Activated naive CD4-positive, alpha-beta T cell treated with anti-CD3 and anti-CD28 coated beads, Interleukin-2, amount 50 U/mL, for 16 hours (primary cell): ENCODE results near the gene CACHD1.
"Not testable (repeated sequence)": the region's sequence is repeated elsewhere in the genome, so short reads cannot be mapped to it uniquely, and the experiment has no call there.

Source experiments
- DNase-seq: peaks from one replicate; pipeline ENCODE4 v3.0.0-alpha.2; 2020

The CACHD1 gene

DNA sequence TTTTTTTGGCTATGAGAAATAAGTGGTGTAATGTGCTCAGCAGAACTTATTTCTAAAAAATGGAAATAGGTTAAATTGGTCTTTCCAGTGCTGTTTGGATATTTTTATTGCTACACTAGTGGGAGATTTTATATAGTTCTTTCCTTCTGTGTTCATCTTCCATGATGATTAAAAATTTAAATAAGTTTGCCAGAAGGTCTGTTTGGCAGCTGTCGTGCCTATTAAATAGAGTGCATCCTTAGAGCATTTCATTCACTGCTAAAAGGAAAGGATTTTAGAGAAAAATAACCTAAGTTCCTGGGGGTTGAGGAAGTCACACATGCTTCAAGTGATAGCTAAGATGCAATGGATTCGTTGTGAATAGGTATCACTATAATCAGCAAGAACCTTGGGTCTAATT is 245.3 kb downstream of the CACHD1 start:
- DNase-seq, result no peak

DNA sequence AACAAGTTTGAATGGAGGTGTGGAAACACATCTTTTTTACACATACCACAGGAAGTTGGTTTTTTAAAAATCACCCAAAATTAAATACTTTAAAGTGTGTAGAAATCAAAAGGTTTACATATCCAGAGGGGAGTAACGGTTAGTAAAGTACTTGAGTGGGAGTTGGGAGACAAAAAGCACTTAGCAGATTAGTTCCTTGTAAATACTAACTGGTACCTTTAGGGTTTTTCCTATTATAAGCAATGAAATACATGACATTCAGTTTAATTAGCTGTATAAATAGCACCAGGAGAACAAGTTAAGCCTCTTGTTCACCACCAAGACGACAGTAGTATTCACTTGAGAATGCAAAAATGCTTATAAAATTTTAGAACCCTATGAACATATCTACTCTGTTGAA is 251.2 kb downstream of the CACHD1 start:
- DNase-seq, result no peak

DNA sequence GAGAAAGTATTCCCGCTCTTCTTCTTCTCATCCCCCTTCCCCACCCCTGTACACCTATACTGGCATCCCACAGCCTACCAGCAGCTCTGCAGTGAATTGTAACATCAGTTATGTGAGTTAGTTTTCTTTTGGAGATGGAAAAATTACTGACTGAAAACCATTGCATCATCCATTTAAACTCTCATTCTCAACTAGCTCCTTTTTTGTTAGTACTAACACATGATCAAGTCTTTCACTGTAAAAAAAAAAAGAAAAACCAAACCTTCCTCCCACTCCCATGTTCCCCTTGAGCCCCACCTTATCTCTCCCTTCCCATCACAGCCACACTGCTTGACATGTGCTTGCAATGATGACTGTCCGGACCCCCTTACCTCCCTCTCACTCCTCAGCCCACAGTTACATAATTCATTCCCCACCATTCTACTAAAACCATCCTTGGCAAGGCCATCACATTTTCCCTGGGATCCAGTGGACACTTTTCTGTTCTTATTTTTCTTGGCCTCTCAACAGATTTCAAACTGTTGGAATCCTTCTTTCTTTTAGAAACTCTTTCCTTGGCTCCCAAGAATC is 251.7 kb downstream of the CACHD1 start:
- DNase-seq, result no peak

DNA sequence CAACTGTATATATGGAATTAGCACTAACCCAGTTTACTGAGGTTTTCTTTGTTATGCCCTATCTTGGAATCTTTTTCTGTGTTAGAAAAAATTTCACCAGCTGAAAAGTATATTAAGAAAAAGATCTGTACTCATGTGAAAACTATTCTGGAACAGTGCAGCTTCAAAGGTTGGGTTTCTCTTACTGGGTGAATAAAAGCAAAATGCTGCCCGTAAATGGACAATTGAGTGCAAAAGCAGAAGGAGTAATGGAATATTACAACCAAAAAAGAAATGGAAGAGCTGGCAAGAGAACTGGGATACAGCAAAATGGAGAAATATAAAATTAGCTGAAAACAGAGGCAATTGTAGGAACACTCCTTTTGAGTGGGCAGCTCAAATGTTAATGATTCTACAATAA is 257.9 kb downstream of the CACHD1 start:
- DNase-seq, result no peak

DNA sequence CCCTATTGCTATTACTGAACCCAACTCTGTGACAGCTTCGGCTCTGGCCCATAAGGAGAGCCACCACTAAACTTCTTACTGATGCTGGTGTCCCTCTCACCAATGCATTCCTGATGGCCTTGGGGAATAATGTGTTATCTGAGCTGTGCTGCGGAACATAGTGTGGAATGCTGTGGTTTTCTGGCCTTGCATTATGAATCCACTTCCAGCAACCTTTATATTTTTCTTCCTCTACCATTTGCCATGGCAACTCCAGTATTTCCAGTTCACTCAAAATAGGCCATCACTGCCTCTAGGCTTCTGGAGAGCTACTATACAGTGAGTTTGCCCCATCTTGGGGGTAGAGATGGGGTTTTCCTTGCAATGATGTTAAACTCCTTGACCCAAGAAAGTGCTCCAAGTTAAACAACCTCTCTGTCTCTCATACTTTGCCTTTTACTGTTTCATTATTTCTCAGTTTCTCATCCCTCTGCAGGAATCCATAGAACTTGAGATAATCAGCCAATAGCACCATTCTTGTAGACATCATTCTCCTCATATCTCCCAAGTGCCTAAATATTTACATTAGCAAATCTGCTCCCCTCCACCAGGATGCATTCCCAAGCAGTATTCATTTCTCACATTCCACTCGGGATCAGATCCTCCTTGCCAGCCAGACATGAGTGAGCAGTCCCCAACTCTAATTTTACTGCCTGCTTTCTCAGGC is 263.8 kb downstream of the CACHD1 start:
- DNase-seq, result no peak

DNA sequence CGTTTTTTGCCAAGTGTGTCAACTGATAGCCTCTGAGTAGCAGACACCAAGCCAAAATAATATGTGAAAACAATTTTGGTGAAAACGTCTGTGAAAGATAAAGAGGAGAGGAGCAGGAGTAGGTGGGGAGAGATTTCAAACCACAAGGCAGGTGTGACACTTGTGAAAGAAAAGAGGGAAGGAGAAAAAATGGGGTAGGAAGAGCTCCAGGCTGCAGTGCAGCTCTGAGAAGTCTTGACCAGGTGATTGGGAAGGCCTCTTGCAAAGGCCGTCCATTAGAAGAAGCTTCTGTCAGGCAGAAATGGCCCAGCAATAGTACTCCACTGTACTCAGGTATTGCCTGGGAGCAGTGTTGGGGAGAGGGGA is 264.3 kb downstream of the CACHD1 start:
- no peak for DNase-seq

DNA sequence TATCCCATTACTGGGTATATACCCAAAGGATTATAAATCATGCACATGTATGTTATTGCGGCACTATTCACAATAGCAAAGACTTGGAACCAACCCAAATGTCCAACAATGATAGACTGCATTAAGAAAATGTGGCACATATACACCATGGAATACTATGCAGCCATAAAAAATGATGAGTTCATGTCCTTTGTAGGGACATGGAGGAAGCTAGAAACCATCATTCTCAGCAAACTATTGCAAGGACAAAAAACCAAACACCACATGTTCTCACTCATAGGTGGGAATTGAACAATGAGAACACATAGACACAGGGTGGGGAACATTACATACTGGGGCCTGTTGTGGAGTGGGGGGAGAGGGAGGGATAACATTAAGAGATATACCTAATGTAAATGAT is 270.8 kb downstream of the CACHD1 start:
- not testable (repeated sequence) for DNase-seq
